ENCODE results near the gene CDH26.

Gene CDH26

GRCh38 chr20:59985164-59985563 is 26.9 kb downstream of the CDH26 start:
- DNase-seq (ENCODE audit: low read depth in 2 of 2): no peak

GRCh38 chr20:59985864-59986263 is 27.6 kb downstream of the CDH26 start:
- no peak for DNase-seq (ENCODE audit: low read depth in 2 of 2)

DNA sequence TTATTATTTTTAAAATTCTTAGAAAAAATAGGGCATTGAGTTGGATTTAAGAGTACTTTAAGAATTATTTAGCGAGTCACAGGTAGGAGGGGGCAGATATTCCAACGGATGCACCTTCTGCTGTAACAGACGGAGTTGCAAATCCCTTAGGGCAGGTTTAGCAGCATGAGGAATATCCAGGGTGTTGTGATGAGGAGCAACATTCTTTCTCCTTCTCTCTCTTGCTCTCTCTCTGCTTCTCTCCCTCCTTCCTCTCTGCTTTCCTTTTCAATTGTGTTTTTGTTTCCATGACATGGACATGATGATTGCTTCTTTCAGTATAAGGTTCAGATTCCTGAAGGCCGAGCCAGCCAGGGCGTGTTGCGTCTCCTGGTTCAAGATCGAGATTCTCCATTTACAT is 28.9 kb downstream of the CDH26 start:
- DNase-seq (ENCODE audit: low read depth in 2 of 2): no peak

DNA sequence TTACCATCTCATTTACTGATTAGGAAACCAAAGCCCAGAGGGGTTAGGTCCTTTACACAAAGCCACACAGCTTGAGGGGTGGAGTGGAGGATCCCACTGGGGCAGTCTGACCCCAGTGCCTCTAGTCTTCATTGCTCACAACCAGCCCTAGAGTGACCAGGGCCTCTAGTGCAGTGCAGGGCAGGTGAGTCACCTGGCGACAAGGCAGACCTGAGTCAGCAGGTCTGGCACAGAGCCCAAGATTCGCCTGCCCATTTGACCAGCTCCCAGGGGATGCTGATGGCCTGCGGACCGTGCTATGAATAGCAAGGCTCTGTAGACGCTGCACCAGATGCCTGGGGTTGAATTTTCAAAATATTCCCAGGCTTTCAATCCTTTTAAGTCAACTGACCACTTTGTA is 29.9 kb downstream of the CDH26 start:
- DNase-seq (ENCODE audit: low read depth in 2 of 2): no peak

DNA sequence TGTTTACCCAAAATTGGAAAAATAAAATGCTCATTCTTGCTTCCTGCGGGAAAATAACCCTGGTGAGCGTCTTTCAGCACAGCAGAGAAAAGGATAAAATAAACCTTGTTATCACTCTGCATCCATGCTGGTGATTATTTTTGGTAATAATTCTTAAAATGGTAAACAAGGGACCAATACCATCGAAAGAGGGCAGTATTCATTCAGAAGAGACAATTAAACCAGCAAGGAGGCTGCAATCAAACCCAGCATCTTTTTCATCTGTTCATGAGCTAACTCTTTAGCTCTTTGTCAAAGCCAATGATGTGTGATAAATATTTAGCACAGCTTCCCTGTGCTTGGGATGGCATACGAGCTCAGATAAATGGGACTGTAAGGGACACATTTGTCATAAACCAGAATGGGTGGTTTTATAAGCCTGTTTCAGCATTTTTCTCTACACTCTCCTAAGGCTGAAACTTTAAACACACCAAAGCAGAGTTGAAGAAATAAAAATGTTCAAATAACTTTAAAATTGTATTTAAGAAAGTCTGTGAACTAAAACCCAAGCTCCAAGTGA is 34.4 kb downstream of the CDH26 start:
- DNase-seq (ENCODE audit: low read depth in 2 of 2): no peak

- DNase-seq (ENCODE audit: low read depth in 2 of 2): no peak
Observed at GRCh38 chr20:59993736-59994430, 35.7 kb downstream of the CDH26 start.

GRCh38 chr20:59994697-59995122 is 36.5 kb downstream of the CDH26 start:
- DNase-seq (ENCODE audit: low read depth in 2 of 2): no peak

DNA sequence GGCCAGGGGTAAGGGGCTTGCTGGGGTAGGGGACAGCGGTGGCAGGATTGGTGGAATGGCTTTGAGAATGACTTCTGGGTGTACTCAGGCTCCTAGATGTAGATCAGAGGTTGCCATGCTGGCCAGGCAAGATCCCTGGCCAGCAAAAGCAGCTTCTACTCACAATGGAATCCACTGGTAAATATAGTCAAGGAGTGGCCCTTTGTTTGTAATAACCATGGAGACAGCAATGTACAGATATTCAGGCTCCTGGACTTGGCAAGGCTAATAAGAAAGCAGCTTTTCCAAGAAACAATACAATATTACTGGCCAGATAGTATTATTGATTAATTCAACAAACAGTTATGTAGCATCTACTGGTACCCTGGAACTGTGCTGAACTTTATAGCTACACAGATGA is 37.9 kb downstream of the CDH26 start:
- DNase-seq (ENCODE audit: low read depth in 2 of 2): no peak

- no peak for DNase-seq (ENCODE audit: low read depth in 2 of 2)
Observed at GRCh38 chr20:59997896-59998295, 39.7 kb downstream of the CDH26 start.

- DNase-seq (ENCODE audit: low read depth in 2 of 2): no peak
Observed at GRCh38 chr20:59999502-59999901, 41.3 kb downstream of the CDH26 start.

- no peak for DNase-seq (ENCODE audit: low read depth in 2 of 2)
Observed at GRCh38 chr20:60000271-60001042, 42.2 kb downstream of the CDH26 start.

DNA sequence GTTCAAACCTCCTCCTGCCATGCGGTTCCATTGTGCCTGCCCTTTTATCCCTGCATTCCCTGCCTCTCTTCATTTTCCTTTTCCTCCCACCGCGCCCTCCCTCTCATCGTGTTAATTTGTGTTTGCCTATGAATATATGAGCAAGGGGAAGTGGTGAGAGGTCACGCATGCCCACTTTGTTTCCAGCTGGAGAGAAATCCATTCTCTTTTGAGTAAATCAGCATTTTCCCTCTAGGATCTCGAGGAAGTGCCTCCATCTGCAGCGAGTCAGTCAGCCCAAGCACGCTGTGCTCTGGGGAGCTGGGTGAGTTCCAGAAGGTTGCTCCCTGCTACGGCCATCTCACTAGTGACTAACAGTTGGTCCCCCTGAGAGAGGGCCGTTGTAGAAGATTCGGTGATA is 42.9 kb downstream of the CDH26 start:
- no peak for DNase-seq (ENCODE audit: low read depth in 2 of 2)

GRCh38 chr20:60003776-60004175 is 45.6 kb downstream of the CDH26 start:
- no peak for DNase-seq (ENCODE audit: low read depth in 2 of 2)

GRCh38 chr20:60006261-60006660 is 48.0 kb downstream of the CDH26 start:
- DNase-seq (ENCODE audit: low read depth in 2 of 2): no peak

- DNase-seq (ENCODE audit: low read depth in 2 of 2): no peak
Observed at GRCh38 chr20:60007464-60007863, 49.2 kb downstream of the CDH26 start.

DNA sequence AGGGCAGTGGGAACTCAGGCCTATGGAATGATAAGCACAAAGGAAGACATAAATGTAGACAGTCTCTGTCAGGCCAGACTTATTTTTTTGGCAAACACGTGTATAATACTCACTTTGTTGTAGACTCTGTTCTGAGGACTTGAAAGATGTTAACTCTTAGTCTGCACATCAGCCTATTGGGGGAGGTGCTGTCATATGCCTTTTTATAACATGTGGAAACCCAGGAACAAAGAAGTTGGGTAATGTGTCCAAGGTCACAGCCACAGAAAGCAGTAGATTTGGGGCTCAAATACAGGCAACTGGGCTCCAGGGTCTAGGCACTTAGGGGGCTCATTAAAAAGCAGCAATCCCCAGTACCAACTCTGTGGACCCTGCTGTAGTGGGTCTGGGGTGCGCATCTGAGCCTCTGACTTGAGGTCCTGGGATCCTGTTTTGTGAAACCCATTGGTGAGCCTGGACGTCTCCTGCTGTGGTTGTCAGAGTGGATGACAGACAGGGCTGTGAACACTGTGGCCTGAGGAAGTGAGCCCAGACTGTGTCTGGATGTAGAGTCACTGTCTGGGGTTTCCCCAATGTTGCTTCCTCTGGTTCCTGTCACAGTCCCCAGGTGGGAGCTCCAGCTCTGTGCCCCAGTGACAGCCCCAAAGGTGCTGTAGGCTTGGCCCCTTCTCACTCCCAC is 50.0 kb downstream of the CDH26 start:
- no peak for DNase-seq (ENCODE audit: low read depth in 2 of 2)

DNA sequence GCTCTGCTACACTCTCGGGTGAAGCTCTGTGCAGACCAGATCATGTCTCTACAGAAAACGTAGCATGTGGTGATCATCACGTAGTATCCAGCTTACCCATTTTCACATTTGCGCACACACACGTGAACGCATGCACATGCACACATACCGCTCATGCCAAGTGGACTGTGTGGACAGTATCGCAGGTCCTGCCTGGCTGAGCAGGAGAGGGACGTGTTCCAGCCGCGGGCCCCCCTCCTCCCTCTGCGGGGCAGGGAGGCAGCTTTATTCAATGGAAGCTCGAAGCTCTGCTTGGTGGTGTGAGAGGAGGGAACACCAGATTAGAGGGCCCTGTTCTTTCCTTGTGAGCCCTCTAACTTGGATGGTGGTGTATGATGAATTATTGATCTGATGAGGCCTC is 51.1 kb downstream of the CDH26 start:
- DNase-seq (ENCODE audit: low read depth in 2 of 2): no peak

- no peak for DNase-seq (ENCODE audit: low read depth in 2 of 2)
Observed at GRCh38 chr20:60009826-60010616, 51.8 kb downstream of the CDH26 start.

DNA sequence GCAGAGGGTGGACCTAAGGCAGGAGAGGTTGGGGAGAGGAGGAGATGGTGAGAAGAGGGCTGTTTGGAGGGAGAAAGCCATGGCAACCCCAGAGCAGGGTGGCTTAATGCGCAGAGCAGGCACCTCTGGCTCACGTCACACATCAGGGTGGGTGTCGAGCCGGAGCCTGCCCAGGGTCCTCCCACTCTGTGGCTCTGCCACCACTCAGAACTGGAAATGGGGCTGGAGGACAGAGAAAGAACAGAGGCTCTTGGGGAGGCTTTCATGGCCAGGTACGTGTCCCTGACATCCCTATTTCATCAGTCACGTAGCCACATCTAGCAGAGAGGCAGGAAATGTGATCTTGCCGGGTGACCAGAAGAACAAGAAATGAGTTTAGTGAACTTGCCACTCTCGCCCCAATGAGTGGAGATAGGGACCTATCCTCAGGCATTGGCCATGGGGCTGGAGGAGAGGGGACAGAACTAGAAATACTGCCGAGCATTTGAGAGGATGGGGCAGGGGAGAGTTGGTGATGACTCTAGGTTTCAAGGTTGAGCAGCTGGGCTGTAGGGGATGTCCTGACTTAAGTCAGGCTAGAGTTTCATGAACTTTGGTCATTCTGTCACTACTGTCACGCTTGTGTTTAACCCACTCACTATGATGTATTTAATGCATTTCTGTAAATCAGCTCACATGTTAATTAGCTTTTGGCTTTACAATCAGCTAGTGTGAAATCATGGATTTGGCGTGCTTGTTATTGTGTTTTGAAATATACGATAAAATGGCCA is 52.7 kb downstream of the CDH26 start:
- no peak for DNase-seq (ENCODE audit: low read depth in 2 of 2)

DNA sequence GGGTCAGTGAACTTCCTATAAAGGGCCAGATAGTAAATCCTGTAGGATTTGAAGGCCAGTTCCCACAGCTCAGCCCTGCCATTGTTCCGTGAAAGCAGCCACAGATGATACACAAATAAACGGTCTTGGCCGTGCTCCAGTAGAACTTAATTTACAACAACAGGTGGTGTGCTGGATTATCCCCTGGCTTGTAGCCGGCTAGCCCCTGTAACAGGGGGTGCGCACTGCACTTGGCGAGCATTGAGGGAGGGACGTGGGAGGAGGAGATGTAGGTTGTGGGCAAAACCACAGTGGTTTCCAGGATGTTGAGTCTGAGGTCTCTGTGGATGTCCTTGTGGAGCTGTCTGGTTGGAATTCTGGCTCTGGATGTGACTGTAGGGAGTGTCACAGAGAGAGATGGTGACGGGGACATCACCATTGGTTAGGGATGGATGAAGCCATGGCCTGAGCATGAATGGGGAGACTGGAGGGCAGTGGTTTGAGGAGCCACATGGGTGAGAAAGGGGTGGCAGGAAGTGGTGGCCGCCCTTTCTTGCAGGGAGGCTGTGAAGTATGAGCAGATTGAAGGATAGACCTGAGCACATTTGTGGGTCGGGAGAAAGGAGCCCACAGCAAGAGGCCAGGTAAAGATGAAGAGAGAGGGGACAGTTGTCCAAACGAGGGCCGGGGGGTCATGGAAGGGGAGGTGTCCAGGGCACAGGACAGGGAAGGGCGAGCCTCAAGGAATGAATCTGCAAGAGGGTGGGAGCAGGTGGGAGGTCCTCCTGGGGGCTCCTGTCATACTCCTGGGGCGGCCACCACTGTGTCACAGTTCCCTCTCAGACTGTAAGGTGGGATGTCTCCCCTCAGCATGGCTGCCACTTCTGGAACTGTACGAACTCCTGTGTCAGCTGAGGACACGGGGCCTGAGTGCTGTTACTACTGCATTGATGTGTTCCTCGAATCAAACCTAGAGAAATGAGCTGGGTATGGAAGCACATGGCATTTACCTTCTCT is 53.6 kb downstream of the CDH26 start:
- no peak for DNase-seq (ENCODE audit: low read depth in 2 of 2)
